Dermis microvascular lymphatic vessel endothelial cell (primary cell): ENCODE measurements around the gene AUH. TPM values are rescaled to one million over a fixed set of nuclear protein-coding genes. Genes with fewer than 3 reads are reported as not detected.
"Not testable (repeated sequence)": the region's sequence is repeated elsewhere in the genome, so short reads cannot be mapped to it uniquely, and the experiment has no call there.

ENCODE experiments used
- DNase-seq, 2 donors: peaks; one replicate each; pipeline versions ENCODE4 v3.0.0 to v3.0.0-alpha.2; 2010; ENCODE audit warnings: low read depth in 2 of 2
- total RNA-seq: library from RNA; depleted of rRNA; stranded (reverse); fragments of >200 nt; gene quantifications from 2 replicates; pipeline ENCODE4 v1.2.1, GENCODE V29; 2014

Gene AUH
- total RNA-seq, 1 donor from 2014 or later, result 9.6 TPM

- DNase-seq, result no peak
These were observed 151.4 kb downstream of the AUH start for GRCh38 chr9:91210318-91210717.

GRCh38 chr9:91208837-91209236 is 152.9 kb downstream of the AUH start:
- no peak for DNase-seq

DNA sequence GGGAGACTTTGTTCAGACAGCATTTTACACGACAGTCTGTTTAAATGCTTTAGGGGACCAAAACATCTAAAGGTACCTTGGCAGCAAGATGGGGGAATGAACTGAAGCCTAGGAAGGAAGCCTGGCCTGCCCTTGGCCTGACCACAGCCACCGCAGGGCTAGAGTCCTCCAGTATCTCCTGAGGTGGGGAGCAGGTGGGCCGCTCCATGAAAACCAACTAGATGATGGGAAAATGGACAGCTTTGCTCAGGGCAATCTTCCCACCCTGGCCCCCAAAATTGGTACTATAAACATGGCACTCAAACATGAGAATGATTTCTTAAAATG is 153.3 kb downstream of the AUH start:
- no peak for DNase-seq

DNA sequence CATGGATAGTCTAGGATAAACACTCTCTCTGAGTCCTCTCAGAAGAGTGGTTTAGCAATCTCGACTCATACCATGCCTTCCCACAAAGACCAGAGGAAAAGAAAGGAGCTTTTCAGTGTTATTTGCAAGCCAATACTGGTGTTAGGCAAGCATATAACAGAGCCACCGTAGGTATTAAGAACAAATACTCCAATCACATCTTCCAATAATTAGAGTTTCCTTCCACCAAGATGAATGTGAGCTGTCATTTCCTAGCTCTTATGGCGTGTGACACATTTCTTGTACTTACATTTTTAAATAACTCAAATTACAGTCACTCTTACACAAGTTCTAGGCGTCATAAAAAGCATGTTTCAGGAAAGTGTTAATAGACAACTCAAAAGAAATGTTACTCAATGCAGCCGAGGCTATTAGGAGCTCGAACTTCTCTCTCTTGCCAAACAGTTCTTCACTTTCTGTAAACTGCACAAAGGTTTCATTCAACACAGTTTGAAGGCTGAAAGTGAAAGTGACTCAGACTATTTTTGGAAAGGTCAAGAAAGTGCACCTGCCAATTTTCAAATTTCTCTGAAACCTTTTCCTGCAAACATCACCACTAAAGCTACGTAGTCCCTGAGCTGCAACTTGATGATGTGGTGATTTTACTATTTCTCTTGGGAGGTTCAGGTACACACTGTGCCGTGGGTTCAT is 153.8 kb downstream of the AUH start:
- DNase-seq, result no peak

DNA sequence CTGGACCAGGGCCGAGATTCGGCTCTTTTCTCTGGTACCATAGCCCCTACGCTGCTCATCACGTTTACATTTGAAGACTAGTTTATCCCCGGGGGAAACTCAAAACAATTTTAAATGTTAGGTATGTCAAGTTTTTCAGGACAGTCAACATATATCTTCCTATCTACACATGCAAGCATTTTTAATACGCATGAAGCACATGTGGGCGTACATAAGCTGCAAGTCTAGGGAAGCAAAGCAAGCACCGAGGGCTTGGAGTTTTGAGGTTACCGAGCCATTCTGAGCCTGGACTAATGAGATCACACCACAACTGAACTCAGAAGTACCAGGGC is 154.4 kb downstream of the AUH start:
- DNase-seq, result no peak

- no peak for DNase-seq
These were observed 154.9 kb downstream of the AUH start for GRCh38 chr9:91206806-91207205.

GRCh38 chr9:91202736-91203283 is 158.9 kb downstream of the AUH start:
- no peak for DNase-seq

DNA sequence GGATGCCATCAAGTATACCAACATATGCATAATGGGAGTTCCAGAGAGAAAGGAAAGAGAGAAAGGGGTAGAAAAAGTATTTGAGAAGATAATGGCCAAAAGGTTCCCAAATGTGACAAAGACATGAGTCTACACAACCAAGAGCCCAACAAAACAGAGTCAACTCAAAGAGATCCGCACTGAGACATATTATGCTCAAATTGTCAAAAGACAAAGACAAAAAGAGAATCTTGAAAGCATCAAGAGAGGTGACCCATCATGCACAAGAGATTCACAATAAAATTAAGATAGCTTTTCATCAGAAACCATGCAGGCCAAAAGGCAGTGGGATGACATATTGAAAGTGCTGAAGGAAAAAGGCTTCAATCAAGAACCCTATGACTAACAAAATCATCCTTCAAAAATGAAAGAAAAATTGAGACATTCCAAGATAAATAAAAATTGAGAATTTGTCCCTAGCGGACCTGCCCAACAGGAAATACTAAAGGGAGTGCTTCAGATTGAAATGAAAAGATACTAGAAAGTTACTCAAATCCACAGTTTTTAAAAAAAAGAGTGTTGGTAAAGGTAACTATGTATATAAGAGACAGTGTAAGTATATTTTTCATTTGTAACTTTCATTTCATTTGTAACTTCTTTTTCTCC is 160.9 kb downstream of the AUH start:
- DNase-seq, result no peak

DNA sequence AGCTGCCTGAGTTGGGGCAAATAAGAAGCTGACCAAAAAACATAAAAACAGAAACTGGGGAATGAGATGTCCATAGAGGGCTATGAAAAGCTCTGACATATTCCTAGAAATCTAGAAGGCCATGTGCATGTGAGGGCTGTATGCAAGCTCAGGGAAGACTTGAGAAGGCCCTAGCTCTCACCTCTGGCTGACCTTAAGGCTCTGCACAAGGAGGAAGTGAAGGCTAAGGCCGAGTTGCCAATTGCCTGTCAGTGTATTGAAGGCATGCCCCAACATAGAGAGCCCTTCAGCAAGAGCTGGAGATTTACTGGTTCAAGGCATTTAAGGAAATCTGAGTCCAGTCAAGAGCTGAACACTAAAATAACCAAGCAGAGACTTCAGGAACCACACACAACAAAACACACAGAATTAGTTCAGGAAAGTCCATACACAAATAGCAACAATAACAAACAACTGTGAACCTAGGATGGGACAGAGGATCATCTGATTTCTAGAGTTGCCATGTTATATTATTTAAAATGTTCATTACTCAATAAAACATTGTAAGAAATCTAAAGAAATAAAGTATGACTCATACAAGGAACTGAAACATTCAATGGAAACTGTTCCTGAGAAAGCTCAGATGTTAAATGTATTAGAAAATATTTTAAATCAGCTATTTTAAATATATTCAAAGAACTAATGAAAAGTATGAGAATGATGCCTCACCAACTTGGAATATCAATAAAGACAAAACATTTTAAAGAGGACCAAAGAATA is 161.8 kb downstream of the AUH start:
- no peak for DNase-seq

- not testable (repeated sequence) for DNase-seq
These were observed 162.8 kb downstream of the AUH start for GRCh38 chr9:91198881-91199280.

- no peak for DNase-seq
These were observed 163.3 kb downstream of the AUH start for GRCh38 chr9:91198405-91198804.

DNA sequence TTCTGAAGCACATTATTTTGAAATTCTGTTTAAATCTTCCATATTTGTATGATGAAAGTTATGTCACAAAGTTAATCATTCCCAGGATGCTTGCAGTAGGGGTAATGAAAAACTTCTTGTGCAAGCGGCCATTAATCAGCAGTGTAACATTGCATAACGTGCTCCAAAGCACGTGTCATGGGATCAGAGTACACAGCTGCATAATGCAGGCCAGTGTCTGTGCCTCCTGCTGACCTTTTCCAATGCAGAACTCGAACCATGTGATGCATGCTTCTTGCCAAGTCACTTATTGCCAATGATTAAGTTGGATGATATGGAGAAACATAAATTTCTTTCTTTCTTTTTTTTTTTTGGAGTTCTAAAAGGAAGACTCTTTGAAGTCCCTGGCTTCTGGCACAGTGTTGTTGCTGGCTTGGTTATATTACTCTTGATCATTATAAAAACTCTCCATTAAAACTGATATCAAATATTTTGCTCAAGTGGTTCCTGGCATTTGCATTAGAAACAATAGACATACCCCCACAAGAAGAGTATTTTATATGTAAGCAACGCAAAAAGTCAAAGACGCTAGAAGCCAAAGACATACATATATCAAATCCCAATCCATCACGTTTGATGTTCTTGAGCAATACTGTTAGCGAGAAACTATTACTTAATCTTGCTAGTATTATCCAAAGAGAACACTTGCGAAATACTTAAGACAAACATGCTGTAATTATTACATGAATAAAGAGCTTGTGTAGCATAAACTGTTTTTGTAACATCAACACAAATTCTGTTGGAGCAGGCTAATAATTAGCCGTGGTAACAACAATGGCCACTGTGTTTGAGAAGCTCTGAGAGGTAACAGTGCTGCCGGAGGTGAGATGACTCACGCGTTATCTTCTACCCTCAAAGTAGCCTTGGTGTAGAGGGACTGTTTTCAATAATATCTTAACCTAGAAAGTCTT is 164.2 kb downstream of the AUH start:
- peak in 1 of 2 donors; percentile 39 for DNase-seq

DNA sequence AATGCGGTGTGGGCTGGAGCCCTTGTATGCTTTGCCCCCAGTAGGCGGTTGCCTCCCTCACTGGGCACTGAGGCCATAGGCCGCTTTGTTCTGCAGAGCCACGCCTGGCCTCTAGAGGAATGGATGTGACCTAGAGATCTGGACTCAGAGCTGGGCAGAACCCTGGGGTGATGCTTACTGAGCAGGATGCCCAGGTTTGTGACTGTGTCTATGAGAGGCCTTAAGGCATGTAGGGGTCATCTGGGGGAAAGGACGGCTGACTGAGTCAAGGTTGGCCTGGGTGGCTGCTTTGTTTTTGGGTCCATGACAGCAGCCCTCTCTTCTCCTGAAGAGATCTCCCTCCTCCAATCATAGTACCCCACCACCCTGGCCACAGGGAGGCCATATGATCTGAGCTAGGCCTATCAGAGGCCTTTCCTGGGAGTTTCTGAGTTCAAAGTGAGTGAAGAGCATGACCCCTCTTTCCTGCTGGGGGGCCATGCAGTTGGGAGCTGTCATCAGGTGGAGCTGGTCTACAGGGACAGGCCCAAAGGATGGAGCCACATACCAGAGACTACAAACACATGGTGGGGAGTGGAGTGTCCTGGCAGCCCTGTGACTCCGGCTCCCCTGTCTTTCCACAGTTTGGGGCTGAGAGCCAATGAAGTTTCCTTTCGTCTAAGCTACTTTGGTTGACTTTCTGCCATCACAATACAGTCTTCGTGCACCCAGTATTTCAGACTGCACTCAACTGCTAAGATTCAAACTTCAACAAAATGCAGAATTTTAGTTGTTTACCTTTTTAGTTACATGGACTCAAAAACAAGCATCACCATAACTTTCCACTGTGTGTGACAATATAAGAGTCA is 165.4 kb downstream of the AUH start:
- DNase-seq, result no peak

- no peak for DNase-seq
These were observed 166.2 kb downstream of the AUH start for GRCh38 chr9:91195372-91196012.

GRCh38 chr9:91193658-91194391 is 167.9 kb downstream of the AUH start:
- peak; percentile 55 to 89 for DNase-seq

- peak; percentile 57 to 97 for DNase-seq
These were observed 168.5 kb downstream of the AUH start for GRCh38 chr9:91193087-91193657.

- DNase-seq, result no peak
These were observed 169.2 kb downstream of the AUH start for GRCh38 chr9:91192381-91193086.
